ENCODE measurements around the gene ERMAP.
A peak's percentile ranks its signal among the peaks of the same experiment; 100 is the strongest.

Gene ERMAP

DNA sequence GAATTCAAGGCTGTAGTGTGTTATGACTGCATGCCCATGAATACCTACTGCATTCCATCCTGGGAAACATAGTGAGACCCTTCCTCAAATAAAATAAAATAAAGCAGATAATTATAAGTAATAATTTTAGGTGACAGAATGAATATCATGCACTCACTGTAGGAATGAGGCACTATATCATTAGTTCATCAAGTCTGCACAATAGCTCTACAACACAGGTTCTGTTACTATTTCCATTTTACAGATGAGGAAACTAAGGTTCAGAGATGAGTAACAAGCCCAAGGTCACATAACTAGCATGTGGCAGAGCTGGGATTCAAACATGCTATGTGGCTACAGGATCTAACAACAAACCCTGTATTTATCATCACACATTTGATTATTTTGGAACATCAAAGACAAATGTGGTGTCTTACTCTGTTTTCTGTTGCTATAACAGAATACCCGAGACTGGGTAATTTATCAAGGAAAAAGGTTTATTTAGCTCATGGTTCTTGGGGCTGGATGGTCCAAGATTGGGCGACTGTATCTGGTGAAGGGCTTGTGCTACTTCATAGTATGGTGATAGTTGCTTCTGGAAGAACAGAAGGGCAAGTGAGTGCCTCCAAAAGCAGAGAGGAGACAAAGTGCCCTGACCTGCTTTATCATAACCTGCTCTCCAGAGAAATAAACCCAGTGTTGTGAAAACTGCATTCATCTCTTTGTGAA is 24.7 kb downstream of the ERMAP start:
- Histone ChIP-seq H3K9me3 (replicated peaks in 1 of 2; ENCODE audit: control insufficient read depth in 2 of 2, insufficient read depth in 1 of 2, low read depth in 1 of 2, low read length in 2 of 2) (no peaks in the 10 kb centered on the region), H4K8ac (ENCODE audit: low read depth, low read length) (no peak overlapping the region), H4K91ac (ENCODE audit: low read depth, low read length, poor library complexity) (no peak overlapping the region), H3K27me3 (ENCODE audit: control insufficient read depth in 3 of 3, insufficient read depth in 3 of 3, low read depth in 1 of 3, low read length in 3 of 3) (no peaks in the 10 kb centered on the region), H3K36me3 (replicated peaks in 1 of 2; ENCODE audit: control insufficient read depth in 2 of 2, insufficient read depth in 2 of 2, low read length in 2 of 2) (peaks cover 0 to 4% of the 10 kb centered on the region in 2 donors), H3K14ac (ENCODE audit: low read length) (no peak overlapping the region), H2BK12ac (ENCODE audit: low read length) (no peak overlapping the region), H3K23ac (ENCODE audit: low read depth, low read length, poor library complexity) (no peak overlapping the region), H2BK120ac (ENCODE audit: low read depth, low read length) (no peak overlapping the region), H3K79me1 (ENCODE audit: low read depth, low read length) (no peaks in the 10 kb centered on the region), H3K4me2 (ENCODE audit: insufficient read depth, low read length, poor library complexity, severe bottlenecking) (no peak overlapping the region), H3K9ac (ENCODE audit: low read depth, low read length, poor library complexity) (no peak overlapping the region), H3K18ac (ENCODE audit: low read length) (no peak overlapping the region), H3K4ac (ENCODE audit: low read length) (no peak overlapping the region), H3K4me3 (ENCODE audit: low read length in 2 of 2) (no peak overlapping the region), H2BK5ac (ENCODE audit: low read length) (no peak overlapping the region), H2BK15ac (ENCODE audit: low read length) (no peak overlapping the region), H2AFZ (ENCODE audit: low read length) (no peak overlapping the region), H3K27ac (replicated peaks; ENCODE audit: low read length) (no peak overlapping the region), H2AK5ac (ENCODE audit: low read depth, low read length) (no peak overlapping the region), H3K4me1 (ENCODE audit: control insufficient read depth in 2 of 2, insufficient read depth in 1 of 2, low read depth in 1 of 2, low read length in 2 of 2) (no peaks in the 10 kb centered on the region)
- DNase-seq (ENCODE audit: low spot score), result no peak
- no CpG with 5 or more reads among the region's 2 CpGs for WGBS, 2 donors (ENCODE audit: extremely low coverage in 2 of 2, insufficient read length in 2 of 2, insufficient replicate concordance in 1 of 2)

DNA sequence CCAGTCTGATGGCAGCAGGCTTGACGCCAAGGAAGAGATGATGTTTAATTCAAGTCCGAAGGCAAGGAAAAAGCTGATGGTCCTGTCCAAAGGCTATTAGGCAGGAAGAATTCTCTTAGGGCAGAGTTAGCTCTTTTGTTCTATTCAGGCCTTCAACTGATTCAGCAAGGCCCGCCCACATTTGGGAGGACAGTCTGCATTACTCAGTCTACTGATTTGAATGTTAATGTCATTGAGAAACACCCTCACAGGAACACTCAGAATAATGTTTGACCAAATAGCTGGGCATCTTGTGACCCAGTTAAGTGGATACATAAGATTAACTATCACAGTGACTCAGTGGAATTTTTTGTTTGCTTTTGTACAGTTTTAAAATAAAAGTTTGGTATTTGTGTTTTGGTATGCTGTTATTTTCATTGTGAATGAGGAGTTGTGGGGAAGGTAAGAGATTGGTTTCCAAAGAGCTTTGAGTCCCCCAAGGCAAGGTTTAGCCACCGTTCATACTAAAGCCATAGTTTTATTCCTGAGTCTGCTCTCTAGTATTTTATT is 27.7 kb downstream of the ERMAP start:
- Histone ChIP-seq H3K18ac (ENCODE audit: low read length) (no peak overlapping the region), H2AFZ (ENCODE audit: low read length) (no peak overlapping the region), H3K9me3 (replicated peaks in 1 of 2; ENCODE audit: control insufficient read depth in 2 of 2, insufficient read depth in 1 of 2, low read depth in 1 of 2, low read length in 2 of 2) (peaks cover under 1% of the 10 kb centered on the region in 2 donors), H3K4me3 (ENCODE audit: low read length in 2 of 2) (no peak overlapping the region), H3K27ac (replicated peaks; ENCODE audit: low read length) (no peak overlapping the region), H3K4me1 (ENCODE audit: control insufficient read depth in 2 of 2, insufficient read depth in 1 of 2, low read depth in 1 of 2, low read length in 2 of 2) (peaks cover 7 to 10% of the 10 kb centered on the region in 2 donors), H2BK12ac (ENCODE audit: low read length) (no peak overlapping the region), H4K8ac (ENCODE audit: low read depth, low read length) (no peak overlapping the region), H3K4me2 (ENCODE audit: insufficient read depth, low read length, poor library complexity, severe bottlenecking) (no peak overlapping the region), H3K14ac (ENCODE audit: low read length) (no peak overlapping the region), H3K23ac (ENCODE audit: low read depth, low read length, poor library complexity) (no peak overlapping the region), H2BK15ac (ENCODE audit: low read length) (no peak overlapping the region), H2AK5ac (ENCODE audit: low read depth, low read length) (no peak overlapping the region), H3K79me1 (ENCODE audit: low read depth, low read length) (peaks cover 6% of the 10 kb centered on the region), H3K36me3 (replicated peaks in 1 of 2; ENCODE audit: control insufficient read depth in 2 of 2, insufficient read depth in 2 of 2, low read length in 2 of 2) (peaks cover 2 to 19% of the 10 kb centered on the region in 2 donors), H3K4ac (ENCODE audit: low read length) (no peak overlapping the region), H2BK120ac (ENCODE audit: low read depth, low read length) (no peak overlapping the region), H2BK5ac (ENCODE audit: low read length) (no peak overlapping the region), H3K27me3 (ENCODE audit: control insufficient read depth in 3 of 3, insufficient read depth in 3 of 3, low read depth in 1 of 3, low read length in 3 of 3) (no peaks in the 10 kb centered on the region), H3K9ac (ENCODE audit: low read depth, low read length, poor library complexity) (no peak overlapping the region), H4K91ac (ENCODE audit: low read depth, low read length, poor library complexity) (no peak overlapping the region)
- no CpG with 5 or more reads among the region's 4 CpGs for WGBS, 2 donors (ENCODE audit: extremely low coverage in 2 of 2, insufficient read length in 2 of 2, insufficient replicate concordance in 1 of 2)
- no peak for DNase-seq (ENCODE audit: low spot score)

DNA sequence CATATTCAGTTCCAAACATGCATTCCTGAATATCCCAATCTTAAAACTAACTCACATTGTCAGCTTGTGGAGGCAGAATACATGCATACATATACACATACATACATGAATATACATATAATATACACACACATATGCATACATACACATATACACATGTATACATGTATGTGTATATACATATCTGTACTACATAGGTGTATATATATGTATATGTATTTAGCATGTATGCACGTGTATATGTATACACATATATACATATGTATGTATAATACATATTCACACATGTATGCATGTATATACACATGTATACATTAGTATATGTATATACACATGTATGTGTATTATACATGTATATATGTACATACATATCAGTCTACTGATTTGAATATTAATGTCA is 28.3 kb downstream of the ERMAP start:
- no peak overlapping the region for H2BK5ac ChIP-seq (ENCODE audit: low read length)
- H3K27me3 ChIP-seq (ENCODE audit: control insufficient read depth in 3 of 3, insufficient read depth in 3 of 3, low read depth in 1 of 3, low read length in 3 of 3), result no peaks in the 10 kb centered on the region
- H3K4me2 ChIP-seq (ENCODE audit: insufficient read depth, low read length, poor library complexity, severe bottlenecking), result no peak overlapping the region
- DNase-seq (ENCODE audit: low spot score), result no peak
- no peak overlapping the region for H2AFZ ChIP-seq (ENCODE audit: low read length)
- H4K91ac ChIP-seq (ENCODE audit: low read depth, low read length, poor library complexity), result no peak overlapping the region
- H4K8ac ChIP-seq (ENCODE audit: low read depth, low read length), result no peak overlapping the region
- H3K4ac ChIP-seq (ENCODE audit: low read length), result no peak overlapping the region
- peaks cover 5% of the 10 kb centered on the region in 2 donors for H3K9me3 ChIP-seq (replicated peaks in 1 of 2; ENCODE audit: control insufficient read depth in 2 of 2, insufficient read depth in 1 of 2, low read depth in 1 of 2, low read length in 2 of 2)
- no peak overlapping the region for H2BK120ac ChIP-seq (ENCODE audit: low read depth, low read length)
- H3K4me1 ChIP-seq (ENCODE audit: control insufficient read depth in 2 of 2, insufficient read depth in 1 of 2, low read depth in 1 of 2, low read length in 2 of 2), result peaks cover 10% of the 10 kb centered on the region in 2 donors
- peaks cover 6 to 24% of the 10 kb centered on the region in 2 donors for H3K36me3 ChIP-seq (replicated peaks in 1 of 2; ENCODE audit: control insufficient read depth in 2 of 2, insufficient read depth in 2 of 2, low read length in 2 of 2)
- H3K79me1 ChIP-seq (ENCODE audit: low read depth, low read length), result peaks cover 6% of the 10 kb centered on the region
- H3K14ac ChIP-seq (ENCODE audit: low read length), result no peak overlapping the region
- H2AK5ac ChIP-seq (ENCODE audit: low read depth, low read length), result no peak overlapping the region
- H2BK15ac ChIP-seq (ENCODE audit: low read length), result no peak overlapping the region
- H3K18ac ChIP-seq (ENCODE audit: low read length), result no peak overlapping the region
- no peak overlapping the region for H2BK12ac ChIP-seq (ENCODE audit: low read length)
- no peak overlapping the region for H3K4me3 ChIP-seq (ENCODE audit: low read length in 2 of 2)
- H3K27ac ChIP-seq (replicated peaks; ENCODE audit: low read length), result no peak overlapping the region
- no peak overlapping the region for H3K9ac ChIP-seq (ENCODE audit: low read depth, low read length, poor library complexity)
- no peak overlapping the region for H3K23ac ChIP-seq (ENCODE audit: low read depth, low read length, poor library complexity)
- no CpG with 5 or more reads among the region's 1 CpG for WGBS, 2 donors (ENCODE audit: extremely low coverage in 2 of 2, insufficient read length in 2 of 2, insufficient replicate concordance in 1 of 2)

DNA sequence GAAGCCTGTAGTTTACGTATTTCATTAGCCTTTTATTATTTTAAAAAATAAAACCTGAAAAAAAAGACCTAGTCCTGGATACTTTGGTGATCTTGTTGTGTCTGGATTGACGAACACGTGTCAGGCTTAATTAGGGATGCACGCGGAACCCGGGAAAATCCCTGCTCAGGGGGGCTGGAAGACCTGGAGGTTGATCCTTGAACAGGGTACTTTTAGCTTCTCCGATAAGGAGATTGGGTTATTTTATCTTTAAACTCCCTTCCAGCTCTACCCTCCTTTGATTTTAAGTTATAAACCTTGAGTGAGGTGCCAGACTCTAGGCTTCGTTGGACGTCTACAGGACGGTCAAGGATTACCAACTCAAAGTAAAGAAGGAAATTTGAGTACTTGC is 28.9 kb downstream of the ERMAP start:
- peaks cover 6 to 12% of the 10 kb centered on the region in 2 donors for H3K9me3 ChIP-seq (replicated peaks in 1 of 2; ENCODE audit: control insufficient read depth in 2 of 2, insufficient read depth in 1 of 2, low read depth in 1 of 2, low read length in 2 of 2)
- no peak overlapping the region for H3K9ac ChIP-seq (ENCODE audit: low read depth, low read length, poor library complexity)
- no peak overlapping the region for H2BK12ac ChIP-seq (ENCODE audit: low read length)
- H3K79me1 ChIP-seq (ENCODE audit: low read depth, low read length), result peaks cover 6% of the 10 kb centered on the region
- H3K14ac ChIP-seq (ENCODE audit: low read length), result no peak overlapping the region
- H2BK5ac ChIP-seq (ENCODE audit: low read length), result no peak overlapping the region
- H3K4me3 ChIP-seq (ENCODE audit: low read length in 2 of 2), result peak overlapping the region; percentile 85
- no CpG with 5 or more reads among the region's 10 CpGs for WGBS, 2 donors (ENCODE audit: extremely low coverage in 2 of 2, insufficient read length in 2 of 2, insufficient replicate concordance in 1 of 2)
- peak overlapping the region; percentile 11 for H3K18ac ChIP-seq (ENCODE audit: low read length)
- no peak overlapping the region for H2AK5ac ChIP-seq (ENCODE audit: low read depth, low read length)
- no peak overlapping the region for H4K91ac ChIP-seq (ENCODE audit: low read depth, low read length, poor library complexity)
- no peak overlapping the region for H3K4ac ChIP-seq (ENCODE audit: low read length)
- no peak overlapping the region for H4K8ac ChIP-seq (ENCODE audit: low read depth, low read length)
- H3K27ac ChIP-seq (replicated peaks; ENCODE audit: low read length), result no peak overlapping the region
- peak; percentile 8 for DNase-seq (ENCODE audit: low spot score)
- peaks cover 10% of the 10 kb centered on the region in 2 donors for H3K4me1 ChIP-seq (ENCODE audit: control insufficient read depth in 2 of 2, insufficient read depth in 1 of 2, low read depth in 1 of 2, low read length in 2 of 2)
- no peak overlapping the region for H3K23ac ChIP-seq (ENCODE audit: low read depth, low read length, poor library complexity)
- no peak overlapping the region for H2BK15ac ChIP-seq (ENCODE audit: low read length)
- H3K4me2 ChIP-seq (ENCODE audit: insufficient read depth, low read length, poor library complexity, severe bottlenecking), result peak overlapping the region; percentile 94
- H3K27me3 ChIP-seq (ENCODE audit: control insufficient read depth in 3 of 3, insufficient read depth in 3 of 3, low read depth in 1 of 3, low read length in 3 of 3), result no peaks in the 10 kb centered on the region
- peak overlapping the region; percentile 95 for H2AFZ ChIP-seq (ENCODE audit: low read length)
- H3K36me3 ChIP-seq (replicated peaks in 1 of 2; ENCODE audit: control insufficient read depth in 2 of 2, insufficient read depth in 2 of 2, low read length in 2 of 2), result peaks cover 8 to 31% of the 10 kb centered on the region in 2 donors
- H2BK120ac ChIP-seq (ENCODE audit: low read depth, low read length), result no peak overlapping the region
